HEK293 (cell line): ENCODE results near the gene HAUS5.
A peak's percentile ranks its signal among the peaks of the same experiment; 100 is the strongest.

Experiments
- EGR2 ChIP-seq: fragments of 450-650 bp; formaldehyde crosslinking; IDR thresholded peaks from 2 replicates; pipeline ENCODE4 v1.5.1; 2016; ENCODE audit warnings: low read depth, missing biosample characterization, missing genetic modification characterization
- GFI1B ChIP-seq: fragments of 450-650 bp; formaldehyde crosslinking; IDR thresholded peaks from 2 replicates; pipeline ENCODE4 v1.5.1; 2016; ENCODE audit warnings: missing biosample characterization, missing genetic modification characterization
- HOXA7 ChIP-seq: sonication (generic); formaldehyde crosslinking; IDR thresholded peaks from 2 replicates; pipeline ENCODE4 v1.8.1; 2022; ENCODE audit warnings: missing genetic modification reagents, borderline replicate concordance
- HOXC10 ChIP-seq: sonication (generic); formaldehyde crosslinking; IDR thresholded peaks from 2 replicates; pipeline ENCODE4 v1.8.1; 2023; ENCODE audit warnings: mild to moderate bottlenecking, missing genetic modification reagents
- IKZF3 ChIP-seq: fragments of 450-650 bp; IDR thresholded peaks from 2 replicates; pipeline ENCODE4 v1.5.0; 2018; ENCODE audit warnings: missing biosample characterization, mild to moderate bottlenecking, missing genetic modification characterization, moderate library complexity
- SP3 ChIP-seq: fragments of 450-650 bp; formaldehyde crosslinking; IDR thresholded peaks from 2 replicates; pipeline ENCODE4 v1.5.1; 2016; ENCODE audit warnings: missing biosample characterization, missing genetic modification characterization
- ZBTB48 ChIP-seq: fragments of 450-650 bp; formaldehyde crosslinking; IDR thresholded peaks from 2 replicates; pipeline ENCODE4 v1.5.1; 2016; ENCODE audit warnings: missing biosample characterization, missing genetic modification characterization
- ZFHX2 ChIP-seq: fragments of 450-650 bp; formaldehyde crosslinking; conservative IDR thresholded peaks from 2 replicates; pipeline ENCODE4 v1.5.1; 2016; ENCODE audit warnings: missing biosample characterization, missing genetic modification characterization
- ZNF133 ChIP-seq: fragments of 450-650 bp; formaldehyde crosslinking; IDR thresholded peaks from 2 replicates; pipeline ENCODE4 v1.5.1; 2016; ENCODE audit warnings: missing biosample characterization, missing genetic modification characterization
- ZNF146 ChIP-seq: fragments of 450-650 bp; formaldehyde crosslinking; IDR thresholded peaks from 2 replicates; pipeline ENCODE4 v1.5.1; 2016; ENCODE audit warnings: missing biosample characterization, missing genetic modification characterization
- ZNF169 ChIP-seq: fragments of 450-650 bp; formaldehyde crosslinking; IDR thresholded peaks from 2 replicates; pipeline ENCODE4 v1.5.1; 2016; ENCODE audit warnings: missing biosample characterization, missing genetic modification characterization
- ZNF174 ChIP-seq: fragments of 450-650 bp; formaldehyde crosslinking; IDR thresholded peaks from 2 replicates; pipeline ENCODE4 v1.5.0; 2017; ENCODE audit warnings: missing biosample characterization, mild to moderate bottlenecking, missing genetic modification characterization
- ZNF184 ChIP-seq: fragments of 450-650 bp; IDR thresholded peaks from 2 replicates; pipeline ENCODE4 v1.5.1; 2018; ENCODE audit warnings: missing biosample characterization, mild to moderate bottlenecking, missing genetic modification characterization
- ZNF19 ChIP-seq: fragments of 450-650 bp; formaldehyde crosslinking; IDR thresholded peaks from 2 replicates; pipeline ENCODE4; 2016; ENCODE audit warnings: missing biosample characterization, missing genetic modification characterization, low read depth
- ZNF223 ChIP-seq: fragments of 450-650 bp; formaldehyde crosslinking; IDR thresholded peaks from 2 replicates; pipeline ENCODE4 v1.5.1; 2016; ENCODE audit warnings: missing biosample characterization, missing genetic modification characterization
- ZNF274 ChIP-seq, 2 experiments: fragments of 200-500 bp in 1 of 2; fragments of 450-650 bp in 1 of 2; sonication (Bioruptor generic) in 1 of 2; formaldehyde crosslinking in 1 of 2; IDR thresholded peaks; 2 replicates each; pipeline versions ENCODE4 v1.5.1 to v1.6.1; 2014 to 2016; ENCODE audit warnings: borderline replicate concordance in 1 of 2, inconsistent platforms in 1 of 2, low read length in 1 of 2, missing biosample characterization in 1 of 2, missing genetic modification characterization in 1 of 2
- ZNF311 ChIP-seq: fragments of 450-650 bp; formaldehyde crosslinking; IDR thresholded peaks from 2 replicates; pipeline ENCODE4 v1.5.1; 2017; ENCODE audit warnings: missing biosample characterization, missing genetic modification characterization, borderline replicate concordance
- ZNF324 ChIP-seq: fragments of 450-650 bp; formaldehyde crosslinking; IDR thresholded peaks from 2 replicates; pipeline ENCODE4 v1.5.1; 2016; ENCODE audit warnings: missing biosample characterization, missing genetic modification characterization
- ZNF354C ChIP-seq: fragments of 450-650 bp; formaldehyde crosslinking; IDR thresholded peaks from 2 replicates; pipeline ENCODE4 v1.5.1; 2016; ENCODE audit warnings: missing biosample characterization, missing genetic modification characterization, low read depth, borderline replicate concordance
- ZNF366 ChIP-seq: fragments of 450-650 bp; formaldehyde crosslinking; conservative IDR thresholded peaks from 2 replicates; pipeline ENCODE4 v1.5.1; 2016; ENCODE audit warnings: missing biosample characterization, missing genetic modification characterization
- ZNF544 ChIP-seq: fragments of 450-650 bp; formaldehyde crosslinking; IDR thresholded peaks from 2 replicates; pipeline ENCODE4 v1.5.0; 2017; ENCODE audit warnings: missing biosample characterization, missing genetic modification characterization
- ZNF548 ChIP-seq: fragments of 450-650 bp; formaldehyde crosslinking; IDR thresholded peaks from 2 replicates; pipeline ENCODE4 v1.5.1; 2016; ENCODE audit warnings: missing biosample characterization, missing genetic modification characterization
- ZNF623 ChIP-seq: fragments of 450-650 bp; formaldehyde crosslinking; IDR thresholded peaks from 2 replicates; pipeline ENCODE4 v1.5.1; 2016; ENCODE audit warnings: missing biosample characterization, missing genetic modification characterization
- ZNF629 ChIP-seq: fragments of 450-650 bp; formaldehyde crosslinking; IDR thresholded peaks from 2 replicates; pipeline ENCODE4 v1.5.1; 2017; ENCODE audit warnings: missing biosample characterization, missing genetic modification characterization
- ZNF654 ChIP-seq: fragments of 450-650 bp; formaldehyde crosslinking; IDR thresholded peaks from 2 replicates; pipeline ENCODE4 v1.5.1; 2016; ENCODE audit warnings: low read depth, missing biosample characterization, missing genetic modification characterization
- ZNF776 ChIP-seq: fragments of 450-650 bp; formaldehyde crosslinking; IDR thresholded peaks from 2 replicates; pipeline ENCODE4 v1.5.0; 2017; ENCODE audit warnings: missing biosample characterization, missing genetic modification characterization, borderline replicate concordance
- ZSCAN30 ChIP-seq: fragments of 450-650 bp; IDR thresholded peaks from 2 replicates; pipeline ENCODE4 v1.5.1; 2018; ENCODE audit warnings: missing biosample characterization, mild to moderate bottlenecking, missing genetic modification characterization, moderate library complexity
- TF ChIP-seq, protein P1 (sequence below): fragments of 450-650 bp; formaldehyde crosslinking; IDR thresholded peaks from 2 replicates; pipeline ENCODE4 v1.5.1; 2016; ENCODE audit warnings: missing biosample characterization, missing genetic modification characterization, borderline replicate concordance
- TF ChIP-seq, protein P2 (sequence below): sonication (generic); formaldehyde crosslinking; IDR thresholded peaks from 2 replicates; pipeline ENCODE4 v1.8.1; 2022; ENCODE audit warnings: mild to moderate bottlenecking, moderate library complexity, missing genetic modification reagents
- TF ChIP-seq, protein P3 (sequence below): fragments of 450-650 bp; formaldehyde crosslinking; IDR thresholded peaks from 2 replicates; pipeline ENCODE4 v1.5.1; 2017; ENCODE audit warnings: missing biosample characterization, missing genetic modification characterization
- TF ChIP-seq, protein P4 (sequence below): fragments of 450-650 bp; formaldehyde crosslinking; IDR thresholded peaks from 2 replicates; pipeline ENCODE4 v1.5.1; 2016; ENCODE audit warnings: missing biosample characterization, missing genetic modification characterization
- TF ChIP-seq, protein P5 (sequence below): fragments of 450-650 bp; formaldehyde crosslinking; IDR thresholded peaks from 2 replicates; pipeline ENCODE4 v1.5.1; 2017; ENCODE audit warnings: missing biosample characterization, missing genetic modification characterization

HAUS5 gene

DNA sequence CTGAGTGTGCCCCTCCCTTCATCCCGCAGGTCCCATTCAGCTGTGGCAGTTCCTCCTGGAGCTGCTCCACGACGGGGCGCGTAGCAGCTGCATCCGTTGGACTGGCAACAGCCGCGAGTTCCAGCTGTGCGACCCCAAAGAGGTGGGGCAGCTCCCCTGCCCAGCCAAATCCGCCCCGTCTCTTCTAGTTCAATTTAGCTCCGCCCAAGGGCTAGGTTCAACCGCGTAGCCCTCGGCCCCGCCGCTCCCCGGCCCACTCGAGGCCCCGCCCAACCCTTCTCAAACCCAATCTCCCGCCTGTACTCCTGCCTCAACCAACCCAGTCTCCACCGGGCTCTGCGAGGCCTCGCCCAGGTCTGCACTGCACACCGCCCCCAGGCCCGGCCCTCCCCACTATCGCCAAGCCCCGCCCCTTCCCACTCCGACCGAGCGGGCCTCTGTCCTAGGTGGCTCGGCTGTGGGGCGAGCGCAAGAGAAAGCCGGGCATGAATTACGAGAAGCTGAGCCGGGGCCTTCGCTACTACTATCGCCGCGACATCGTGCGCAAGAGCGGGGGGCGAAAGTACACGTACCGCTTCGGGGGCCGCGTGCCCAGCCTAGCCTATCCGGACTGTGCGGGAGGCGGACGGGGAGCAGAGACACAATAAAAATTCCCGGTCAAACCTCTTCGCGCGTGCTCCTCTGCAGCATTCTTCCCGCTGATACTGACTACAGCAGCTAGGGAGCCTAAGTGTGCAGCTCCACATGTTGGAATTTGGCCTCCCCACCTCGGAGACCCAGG, 31.9 kb downstream of the HAUS5 start (continued):
- TF ChIP-seq, protein P1, sequence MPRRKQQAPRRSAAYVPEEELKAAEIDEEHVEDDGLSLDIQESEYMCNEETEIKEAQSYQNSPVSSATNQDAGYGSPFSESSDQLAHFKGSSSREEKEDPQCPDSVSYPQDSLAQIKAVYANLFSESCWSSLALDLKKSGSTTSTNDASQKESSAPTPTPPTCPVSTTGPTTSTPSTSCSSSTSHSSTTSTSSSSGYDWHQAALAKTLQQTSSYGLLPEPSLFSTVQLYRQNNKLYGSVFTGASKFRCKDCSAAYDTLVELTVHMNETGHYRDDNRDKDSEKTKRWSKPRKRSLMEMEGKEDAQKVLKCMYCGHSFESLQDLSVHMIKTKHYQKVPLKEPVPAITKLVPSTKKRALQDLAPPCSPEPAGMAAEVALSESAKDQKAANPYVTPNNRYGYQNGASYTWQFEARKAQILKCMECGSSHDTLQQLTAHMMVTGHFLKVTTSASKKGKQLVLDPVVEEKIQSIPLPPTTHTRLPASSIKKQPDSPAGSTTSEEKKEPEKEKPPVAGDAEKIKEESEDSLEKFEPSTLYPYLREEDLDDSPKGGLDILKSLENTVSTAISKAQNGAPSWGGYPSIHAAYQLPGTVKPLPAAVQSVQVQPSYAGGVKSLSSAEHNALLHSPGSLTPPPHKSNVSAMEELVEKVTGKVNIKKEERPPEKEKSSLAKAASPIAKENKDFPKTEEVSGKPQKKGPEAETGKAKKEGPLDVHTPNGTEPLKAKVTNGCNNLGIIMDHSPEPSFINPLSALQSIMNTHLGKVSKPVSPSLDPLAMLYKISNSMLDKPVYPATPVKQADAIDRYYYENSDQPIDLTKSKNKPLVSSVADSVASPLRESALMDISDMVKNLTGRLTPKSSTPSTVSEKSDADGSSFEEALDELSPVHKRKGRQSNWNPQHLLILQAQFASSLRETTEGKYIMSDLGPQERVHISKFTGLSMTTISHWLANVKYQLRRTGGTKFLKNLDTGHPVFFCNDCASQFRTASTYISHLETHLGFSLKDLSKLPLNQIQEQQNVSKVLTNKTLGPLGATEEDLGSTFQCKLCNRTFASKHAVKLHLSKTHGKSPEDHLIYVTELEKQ, result no peak
- TF ChIP-seq IKZF3 (peak; percentile 86), ZSCAN30 (tag by site-specific recombination) (peak; percentile 71; the same call in 1 of the 2 replicates), HOXA7 (CRISPR knock-in tag) (no peak), ZNF184 (tag by site-specific recombination) (no peak), GFI1B (tag by site-specific recombination) (no peak), ZNF354C (no peak), ZNF311 (no peak), ZNF629 (tag by site-specific recombination) (peak; percentile 52), HOXC10 (CRISPR knock-in tag) (no peak), ZNF19 (tag by site-specific recombination) (no peak), ZNF544 (tag by site-specific recombination) (no peak), ZNF366 (tag by site-specific recombination) (no peak; the same call in 1 of the 2 replicates), ZNF146 (tag by site-specific recombination) (peak; percentile 44; the same call in 1 of the 2 replicates), ZNF223 (tag by site-specific recombination) (no peak), ZNF174 (no peak), ZFHX2 (tag by site-specific recombination) (peak; percentile 48), ZBTB48 (tag by site-specific recombination) (no peak; the same call in 1 of the 2 replicates), ZNF169 (tag by site-specific recombination) (no peak), ZNF274 (IDR thresholded peaks at IDR 0.05; ENCODE audit: low read length) (no peak), ZNF274 (tag by site-specific recombination; IDR thresholded peaks at IDR 0.05; ENCODE audit: borderline replicate concordance) (no peak), ZNF623 (no peak), ZNF548 (tag by site-specific recombination) (no peak), SP3 (tag by site-specific recombination) (peak; percentile 92), ZNF133 (no peak), ZNF654 (no peak), EGR2 (tag by site-specific recombination) (peak; percentile 57), ZNF324 (tag by site-specific recombination) (peak; percentile 47; the same call in 1 of the 2 replicates), ZNF776 (tag by site-specific recombination) (no peak)
- TF ChIP-seq, protein P2, sequence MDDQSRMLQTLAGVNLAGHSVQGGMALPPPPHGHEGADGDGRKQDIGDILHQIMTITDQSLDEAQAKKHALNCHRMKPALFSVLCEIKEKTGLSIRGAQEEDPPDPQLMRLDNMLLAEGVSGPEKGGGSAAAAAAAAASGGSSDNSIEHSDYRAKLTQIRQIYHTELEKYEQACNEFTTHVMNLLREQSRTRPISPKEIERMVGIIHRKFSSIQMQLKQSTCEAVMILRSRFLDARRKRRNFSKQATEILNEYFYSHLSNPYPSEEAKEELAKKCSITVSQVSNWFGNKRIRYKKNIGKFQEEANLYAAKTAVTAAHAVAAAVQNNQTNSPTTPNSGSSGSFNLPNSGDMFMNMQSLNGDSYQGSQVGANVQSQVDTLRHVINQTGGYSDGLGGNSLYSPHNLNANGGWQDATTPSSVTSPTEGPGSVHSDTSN (CRISPR knock-in tag), result no peak
- TF ChIP-seq, protein P3, sequence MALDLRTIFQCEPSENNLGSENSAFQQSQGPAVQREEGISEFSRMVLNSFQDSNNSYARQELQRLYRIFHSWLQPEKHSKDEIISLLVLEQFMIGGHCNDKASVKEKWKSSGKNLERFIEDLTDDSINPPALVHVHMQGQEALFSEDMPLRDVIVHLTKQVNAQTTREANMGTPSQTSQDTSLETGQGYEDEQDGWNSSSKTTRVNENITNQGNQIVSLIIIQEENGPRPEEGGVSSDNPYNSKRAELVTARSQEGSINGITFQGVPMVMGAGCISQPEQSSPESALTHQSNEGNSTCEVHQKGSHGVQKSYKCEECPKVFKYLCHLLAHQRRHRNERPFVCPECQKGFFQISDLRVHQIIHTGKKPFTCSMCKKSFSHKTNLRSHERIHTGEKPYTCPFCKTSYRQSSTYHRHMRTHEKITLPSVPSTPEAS, result no peak
- TF ChIP-seq, protein P4, sequence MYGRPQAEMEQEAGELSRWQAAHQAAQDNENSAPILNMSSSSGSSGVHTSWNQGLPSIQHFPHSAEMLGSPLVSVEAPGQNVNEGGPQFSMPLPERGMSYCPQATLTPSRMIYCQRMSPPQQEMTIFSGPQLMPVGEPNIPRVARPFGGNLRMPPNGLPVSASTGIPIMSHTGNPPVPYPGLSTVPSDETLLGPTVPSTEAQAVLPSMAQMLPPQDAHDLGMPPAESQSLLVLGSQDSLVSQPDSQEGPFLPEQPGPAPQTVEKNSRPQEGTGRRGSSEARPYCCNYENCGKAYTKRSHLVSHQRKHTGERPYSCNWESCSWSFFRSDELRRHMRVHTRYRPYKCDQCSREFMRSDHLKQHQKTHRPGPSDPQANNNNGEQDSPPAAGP (tag by site-specific recombination), result peak; percentile 34
- TF ChIP-seq, protein P5, sequence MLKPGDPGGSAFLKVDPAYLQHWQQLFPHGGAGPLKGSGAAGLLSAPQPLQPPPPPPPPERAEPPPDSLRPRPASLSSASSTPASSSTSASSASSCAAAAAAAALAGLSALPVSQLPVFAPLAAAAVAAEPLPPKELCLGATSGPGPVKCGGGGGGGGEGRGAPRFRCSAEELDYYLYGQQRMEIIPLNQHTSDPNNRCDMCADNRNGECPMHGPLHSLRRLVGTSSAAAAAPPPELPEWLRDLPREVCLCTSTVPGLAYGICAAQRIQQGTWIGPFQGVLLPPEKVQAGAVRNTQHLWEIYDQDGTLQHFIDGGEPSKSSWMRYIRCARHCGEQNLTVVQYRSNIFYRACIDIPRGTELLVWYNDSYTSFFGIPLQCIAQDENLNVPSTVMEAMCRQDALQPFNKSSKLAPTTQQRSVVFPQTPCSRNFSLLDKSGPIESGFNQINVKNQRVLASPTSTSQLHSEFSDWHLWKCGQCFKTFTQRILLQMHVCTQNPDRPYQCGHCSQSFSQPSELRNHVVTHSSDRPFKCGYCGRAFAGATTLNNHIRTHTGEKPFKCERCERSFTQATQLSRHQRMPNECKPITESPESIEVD (tag by site-specific recombination), result no peak
